AG08396 (cell line): Measurements from ENCODE around the gene ABHD17C.
"Not testable (repeated sequence)": the region's sequence is repeated elsewhere in the genome, so short reads cannot be mapped to it uniquely, and the experiment has no call there.

ENCODE experiments used
- DNase-seq: peaks from one replicate; pipeline ENCODE4 v3.0.0; 2012; ENCODE audit warnings: low spot score, mixed read lengths

The ABHD17C gene

DNA sequence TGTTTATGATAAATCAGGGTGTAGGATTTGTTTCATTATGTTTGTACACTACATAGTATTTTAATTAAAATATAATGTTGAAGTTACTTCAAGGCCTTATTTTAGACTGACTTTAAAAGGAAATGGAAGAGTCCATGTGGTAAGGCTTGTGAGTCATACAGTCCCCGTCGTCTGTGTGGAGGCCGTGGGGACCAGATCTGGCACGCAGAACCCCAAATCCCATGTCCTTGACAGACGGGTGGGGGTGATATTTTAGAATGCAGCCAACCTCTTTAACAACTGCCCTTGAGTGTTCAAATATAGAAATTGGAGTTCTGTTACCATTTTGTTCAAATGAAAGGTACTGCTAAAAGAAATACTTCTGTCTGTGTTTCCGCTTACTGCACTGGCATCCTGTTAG is 35.8 kb downstream of the ABHD17C start:
- DNase-seq = no peak

DNA sequence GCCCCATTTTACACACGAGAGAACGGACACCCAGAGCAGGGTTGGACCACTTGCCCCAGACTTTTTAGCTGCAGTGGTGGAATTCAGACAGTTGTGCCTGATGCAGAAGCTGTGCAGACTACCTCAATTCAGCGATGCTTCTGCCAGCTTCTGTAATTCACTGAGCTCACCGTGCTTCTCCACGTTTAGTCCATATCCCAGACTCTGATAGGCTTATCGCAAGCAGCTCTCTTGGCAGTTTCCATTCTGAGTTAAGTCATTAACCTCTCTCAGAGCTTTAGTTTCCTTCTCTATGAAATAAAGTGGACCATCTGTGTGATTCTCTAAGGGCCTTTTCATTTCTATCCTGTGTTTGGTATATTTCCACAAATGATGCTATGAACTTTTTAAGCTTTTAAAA is 37.1 kb downstream of the ABHD17C start:
- DNase-seq = no peak

GRCh38 chr15:80732818-80733217 is 37.7 kb downstream of the ABHD17C start:
- DNase-seq = no peak

DNA sequence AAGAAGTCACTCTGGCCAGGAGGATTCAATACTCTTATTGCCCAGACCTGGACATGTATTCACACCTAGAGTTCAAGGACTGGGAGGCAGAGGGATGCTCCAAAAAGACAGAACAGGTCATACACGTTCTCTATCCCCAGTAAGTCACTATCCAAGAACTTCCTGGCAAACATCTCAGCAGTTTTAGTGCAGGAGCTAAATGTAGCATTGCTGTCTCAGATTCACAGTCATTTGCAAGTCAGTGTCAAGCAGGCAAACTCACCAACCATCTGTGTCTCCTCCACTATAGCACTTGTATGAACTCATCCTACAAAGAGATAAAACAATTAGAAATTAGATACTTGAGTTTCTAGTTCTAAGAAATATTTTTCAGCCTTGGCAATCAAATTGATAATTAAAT is 38.4 kb downstream of the ABHD17C start:
- no peak for DNase-seq

- no peak for DNase-seq
These were observed 40.2 kb downstream of the ABHD17C start for GRCh38 chr15:80735344-80735743.

GRCh38 chr15:80736560-80736959 is 41.5 kb downstream of the ABHD17C start:
- no peak for DNase-seq

DNA sequence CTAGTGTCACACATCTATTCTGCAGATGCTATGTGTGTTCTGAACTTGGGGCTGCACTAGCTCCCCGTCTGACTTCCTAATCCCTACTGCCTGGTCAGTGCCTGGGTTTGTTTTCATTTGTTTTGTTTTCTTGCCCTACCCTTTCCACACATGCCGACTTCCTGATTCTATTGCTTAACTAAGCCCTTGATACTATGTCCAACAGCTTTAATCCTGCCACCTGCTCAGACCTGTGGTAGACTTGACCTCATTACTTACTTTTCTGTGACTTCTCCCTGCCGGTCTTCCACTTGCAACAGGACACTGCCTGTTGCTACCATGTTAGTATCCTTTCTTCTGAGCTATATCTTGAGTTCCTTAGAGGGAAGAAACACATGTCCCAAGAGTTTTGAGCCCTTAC is 44.8 kb downstream of the ABHD17C start:
- DNase-seq = no peak

GRCh38 chr15:80742081-80742480 is 47.0 kb downstream of the ABHD17C start:
- no peak for DNase-seq

- DNase-seq = no peak
These were observed 48.2 kb downstream of the ABHD17C start for GRCh38 chr15:80743189-80743833.

GRCh38 chr15:80744415-80744814 is 49.3 kb downstream of the ABHD17C start:
- no peak for DNase-seq

- peak; percentile 35 for DNase-seq
These were observed 49.7 kb downstream of the ABHD17C start for GRCh38 chr15:80744826-80745225.

DNA sequence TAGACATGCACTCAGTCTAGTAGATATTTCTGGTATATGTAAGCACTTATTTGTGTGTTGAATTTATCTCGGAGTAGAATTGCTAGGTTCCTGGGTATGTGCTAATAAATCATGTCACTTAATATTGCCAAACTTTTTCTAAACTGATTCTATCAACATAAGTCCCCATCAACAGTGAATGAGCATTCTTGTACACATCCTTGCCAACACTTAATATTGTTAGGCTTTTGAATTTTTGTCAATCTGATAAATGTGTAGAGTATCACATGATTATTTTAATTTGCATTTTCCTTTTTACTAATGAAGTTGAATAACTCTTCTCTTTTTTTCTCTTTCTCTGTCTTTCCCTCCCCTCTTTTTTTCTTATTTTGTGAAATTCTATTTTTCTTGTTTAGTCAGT is 50.8 kb downstream of the ABHD17C start:
- DNase-seq = no peak

GRCh38 chr15:80747317-80748053 is 52.4 kb downstream of the ABHD17C start:
- DNase-seq = no peak

GRCh38 chr15:80749589-80749988 is 54.5 kb downstream of the ABHD17C start:
- no peak for DNase-seq

GRCh38 chr15:80750575-80750974 is 55.5 kb downstream of the ABHD17C start:
- no peak for DNase-seq

- no peak for DNase-seq
These were observed 57.1 kb downstream of the ABHD17C start for GRCh38 chr15:80752204-80752603.

- DNase-seq = no peak
These were observed 58.1 kb downstream of the ABHD17C start for GRCh38 chr15:80753161-80753560.

DNA sequence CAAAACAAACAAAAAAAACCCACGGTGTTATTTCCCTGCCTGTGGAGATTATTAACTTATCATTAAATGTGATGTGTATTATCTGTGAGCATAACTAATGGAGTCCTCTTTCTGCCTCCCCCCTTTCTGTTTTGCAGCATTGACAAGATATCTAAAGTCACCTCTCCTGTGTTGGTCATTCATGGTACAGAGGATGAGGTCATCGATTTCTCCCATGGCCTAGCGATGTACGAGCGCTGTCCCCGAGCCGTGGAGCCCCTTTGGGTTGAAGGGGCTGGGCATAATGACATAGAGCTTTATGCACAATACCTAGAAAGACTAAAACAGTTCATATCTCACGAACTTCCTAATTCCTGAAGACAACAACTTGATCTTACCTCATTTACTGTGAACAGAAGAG is 58.9 kb downstream of the ABHD17C start:
- DNase-seq = no peak

DNA sequence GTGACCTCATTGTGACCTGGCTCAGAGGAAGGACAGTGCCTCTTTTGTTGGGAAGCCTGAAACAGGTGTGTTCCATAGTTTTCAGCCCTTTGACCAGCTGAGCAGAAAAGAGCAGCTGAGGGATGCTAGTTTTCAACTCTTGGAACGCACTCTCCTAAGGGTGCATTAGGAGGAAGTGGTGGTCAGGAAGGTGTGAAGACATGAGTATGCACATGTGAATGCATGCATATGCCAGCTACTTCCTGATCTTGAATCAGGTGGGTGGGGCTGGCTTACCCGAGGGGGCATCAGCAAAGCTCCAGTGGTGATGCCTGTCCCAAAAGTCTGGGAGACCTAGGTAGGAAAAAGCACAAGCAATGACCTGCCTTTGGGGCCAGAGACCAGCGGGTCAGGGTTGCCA is 60.8 kb downstream of the ABHD17C start:
- DNase-seq = no peak

DNA sequence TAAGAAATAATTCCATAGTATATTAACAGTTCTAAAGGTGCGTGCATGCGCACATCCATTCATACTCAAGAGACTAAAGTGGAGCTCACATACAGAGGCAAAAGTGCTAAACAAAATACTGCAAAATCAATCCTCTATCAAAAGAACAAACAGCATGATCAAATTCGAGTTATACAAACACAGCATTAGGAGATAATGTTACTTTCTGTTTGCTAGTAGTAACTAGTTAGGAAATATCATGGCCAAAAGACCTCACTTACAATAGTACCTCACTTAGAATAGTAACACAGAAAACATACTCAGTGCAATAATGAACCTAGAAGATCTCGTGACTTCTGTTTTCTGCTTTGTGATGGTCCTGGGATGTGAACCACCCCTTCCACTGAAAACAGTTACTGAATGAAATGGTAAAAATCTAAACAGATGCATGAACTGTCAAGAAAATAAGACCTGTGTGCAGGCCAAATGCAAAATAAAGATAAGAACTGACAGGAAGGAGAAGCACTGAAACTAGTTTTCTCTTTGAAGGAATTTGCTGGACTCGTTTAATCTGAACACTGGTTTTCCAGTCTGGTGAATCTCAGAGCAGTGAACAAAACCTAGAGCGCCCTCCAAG is 63.1 kb downstream of the ABHD17C start:
- DNase-seq = no peak

DNA sequence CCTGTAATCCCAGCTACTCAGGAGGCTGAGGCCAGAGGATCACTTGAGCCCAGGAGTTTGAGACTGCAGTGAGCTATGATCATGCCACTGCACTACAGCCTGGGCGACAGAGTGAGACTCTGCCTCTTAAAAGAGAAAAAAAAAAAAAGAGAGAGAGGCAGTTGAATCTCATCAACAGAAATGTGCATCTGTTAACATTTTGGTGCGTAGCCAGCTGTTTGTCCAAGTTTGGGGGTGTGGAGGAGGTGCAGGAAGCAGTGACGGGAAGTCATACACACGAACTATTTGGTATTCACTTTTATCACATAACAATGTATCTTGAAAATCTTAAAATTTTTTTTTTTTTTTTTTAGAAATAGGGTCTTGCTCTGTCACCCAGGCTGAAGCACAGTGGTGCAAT is 65.8 kb downstream of the ABHD17C start:
- DNase-seq = no peak

DNA sequence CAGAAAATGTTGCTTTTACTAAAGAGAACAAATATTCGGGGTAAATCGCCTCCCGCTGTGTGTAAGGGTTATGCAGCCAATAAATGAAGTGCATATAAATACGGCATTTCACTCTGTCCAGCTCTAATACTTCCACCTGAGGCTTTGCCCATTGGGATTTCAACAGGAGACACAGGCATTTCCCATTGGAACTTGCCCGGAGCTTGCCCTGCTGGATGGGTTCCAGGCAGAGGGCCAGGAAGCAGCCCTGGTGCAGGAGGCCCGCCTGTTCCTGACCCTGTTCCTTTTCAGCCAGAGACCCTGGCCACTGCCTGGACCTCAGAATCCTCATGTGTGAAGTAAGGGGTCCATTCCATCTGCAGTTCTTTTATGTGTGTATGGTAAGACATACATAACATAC is 66.6 kb downstream of the ABHD17C start:
- DNase-seq = no peak

DNA sequence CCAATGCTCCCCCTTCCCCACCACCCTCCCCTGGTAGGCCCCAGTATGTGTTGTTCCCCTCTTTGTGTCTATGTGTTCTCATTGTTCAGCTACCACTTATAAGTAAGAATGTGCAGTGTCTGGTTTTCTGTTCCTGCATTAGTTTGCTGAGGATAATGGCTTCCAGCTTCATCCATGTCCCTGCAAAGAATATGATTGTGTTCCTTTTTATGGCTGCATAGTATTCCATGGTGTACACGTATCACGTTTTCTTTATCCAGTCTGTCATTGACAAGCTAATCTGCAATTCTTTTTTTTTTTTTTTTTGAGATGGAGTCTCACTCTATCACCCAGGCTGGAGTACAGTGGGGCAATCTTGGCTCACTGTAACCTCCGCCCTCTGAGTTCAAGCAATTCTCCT is 68.1 kb downstream of the ABHD17C start:
- DNase-seq = not testable (repeated sequence)

DNA sequence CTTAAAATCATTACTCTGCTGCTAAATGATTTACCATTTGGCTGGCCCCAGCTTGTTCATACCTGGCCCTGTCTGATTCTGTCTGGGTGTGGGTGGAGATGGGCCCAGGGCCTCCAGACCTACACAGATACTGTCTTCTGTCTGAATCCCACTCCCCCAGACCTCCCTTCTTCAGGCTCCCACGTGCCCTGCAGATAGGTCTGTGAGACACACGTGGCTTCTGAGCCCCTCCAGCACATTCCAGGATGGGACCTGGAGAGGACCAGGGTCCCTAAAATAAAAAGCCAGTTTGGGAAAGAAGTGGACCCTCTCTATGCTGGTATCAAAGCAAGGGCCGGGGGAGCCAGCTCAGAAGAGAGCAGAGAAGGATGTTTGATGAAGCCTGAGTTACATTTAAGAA is 69.4 kb downstream of the ABHD17C start:
- DNase-seq = no peak
